ENCODE results near the gene ITGA11. TPM values are rescaled to one million over a fixed set of nuclear protein-coding genes. Genes with fewer than 3 reads are reported as not detected.

ITGA11 gene
- total and polyA plus RNA-seq, 2 of the 4 experiments (the other 2 are of a cell fraction), result 4.1 to 6.6 TPM

- Histone ChIP-seq H3K18ac (ENCODE audit: low read depth, low read length) (no peak overlapping the region), H2AK5ac (ENCODE audit: low read depth, low read length) (no peak overlapping the region), H3K9ac (ENCODE audit: low read depth, low read length) (no peak overlapping the region), H2BK120ac (ENCODE audit: low read depth, low read length) (no peak overlapping the region), H2AFZ (replicated peaks; ENCODE audit: low read length, poor library complexity) (no peak overlapping the region), H4K20me1 (ENCODE audit: insufficient read depth, low read length) (no peaks in the 10 kb centered on the region), H3K4me3 (ENCODE audit: insufficient read depth, low read depth, low read length) (no peak overlapping the region), H3K23ac (ENCODE audit: low read depth, low read length) (no peak overlapping the region), H2BK20ac (ENCODE audit: low read depth, low read length) (no peak overlapping the region), H3K4me1 (ENCODE audit: control insufficient read depth, insufficient read depth, low read length) (no peaks in the 10 kb centered on the region; the same call in 1 of the 2 replicates), H3K79me1 (ENCODE audit: low read depth in 1 of 2, low read length in 2 of 2) (no peaks in the 10 kb centered on the region), H3K27ac (ENCODE audit: insufficient read depth, low read length) (no peak overlapping the region), H3K4me2 (ENCODE audit: low read depth, low read length) (no peak overlapping the region), H3K9me3 (ENCODE audit: control insufficient read depth, insufficient read depth, low read length) (0 out of 2 replicates have a peak, but pooled peaks cover 2% of the 10 kb centered on the region), H3K36me3 (ENCODE audit: control insufficient read depth, insufficient read depth, low read length) (no peaks in the 10 kb centered on the region), H4K91ac (ENCODE audit: insufficient read depth, low read depth, low read length) (no peak overlapping the region), H2BK15ac (ENCODE audit: low read depth, low read length) (no peak overlapping the region), H4K8ac (ENCODE audit: low read depth in 2 of 2, low read length in 2 of 2) (no peak overlapping the region), H3K9me1 (ENCODE audit: insufficient read depth, low read length) (no peaks in the 10 kb centered on the region), H4K5ac (ENCODE audit: low read depth, low read length) (no peak overlapping the region), H3K4ac (ENCODE audit: low read depth, low read length) (no peak overlapping the region), H3K14ac (replicated peaks; ENCODE audit: low read depth, low read length) (no peak overlapping the region), H2AK9ac (replicated peaks; ENCODE audit: low read depth, low read length, poor library complexity) (no peak overlapping the region), H2BK5ac (ENCODE audit: low read depth, low read length, poor library complexity, severe bottlenecking) (no peak overlapping the region), H3K56ac (ENCODE audit: extremely low read depth, insufficient read depth, low read length) (no peak overlapping the region), H3K27me3 (ENCODE audit: control insufficient read depth, insufficient read depth, low read length) (peaks cover 25% of the 10 kb centered on the region)
- no TSS peak for BruUV-seq (replicated peaks)
- ATAC-seq (ENCODE audit: low read depth) (no peak), DNase-seq (peak; percentile 12)
- ChIA-PET POLR2A (ENCODE audit: unreplicated experiment) (no interaction called here), CTCF (no interaction called here)
- WGBS, 2 experiments (ENCODE audit: extremely low coverage in 2 of 2, insufficient read length in 1 of 2), result no CpG with 5 or more reads among the region's 5 CpGs
- TF ChIP-seq CEBPB (IDR thresholded peaks at IDR 0.05; ENCODE audit: low read depth, low read length) (no peak), RAD21 (IDR thresholded peaks at IDR 0.05; ENCODE audit: low read length) (no peak), FOS (IDR thresholded peaks at IDR 0.05; ENCODE audit: low read depth, low read length) (no peak), MAZ (IDR thresholded peaks at IDR 0.05; ENCODE audit: borderline replicate concordance, low read depth, low read length) (no peak), SMC3 (IDR thresholded peaks at IDR 0.05; ENCODE audit: low read depth, low read length) (no peak), NFE2L2 (IDR thresholded peaks at IDR 0.05; ENCODE audit: low read depth, low read length) (no peak), MXI1 (IDR thresholded peaks at IDR 0.05; ENCODE audit: borderline replicate concordance, low read depth, low read length) (no peak), BHLHE40 (IDR thresholded peaks at IDR 0.05; ENCODE audit: low read depth, low read length) (no peak), CHD1 (IDR thresholded peaks at IDR 0.05; ENCODE audit: low read depth, low read length) (no peak), POLR2A (IDR thresholded peaks at IDR 0.05; ENCODE audit: low read depth, low read length) (no peak), MAFK (IDR thresholded peaks at IDR 0.05; ENCODE audit: low read depth, low read length) (no peak), RFX5 (IDR thresholded peaks at IDR 0.05; ENCODE audit: low read depth, low read length) (no peak), RCOR1 (IDR thresholded peaks at IDR 0.05; ENCODE audit: insufficient replicate concordance, low read length) (no peak)
- TF ChIP-seq, protein P1, sequence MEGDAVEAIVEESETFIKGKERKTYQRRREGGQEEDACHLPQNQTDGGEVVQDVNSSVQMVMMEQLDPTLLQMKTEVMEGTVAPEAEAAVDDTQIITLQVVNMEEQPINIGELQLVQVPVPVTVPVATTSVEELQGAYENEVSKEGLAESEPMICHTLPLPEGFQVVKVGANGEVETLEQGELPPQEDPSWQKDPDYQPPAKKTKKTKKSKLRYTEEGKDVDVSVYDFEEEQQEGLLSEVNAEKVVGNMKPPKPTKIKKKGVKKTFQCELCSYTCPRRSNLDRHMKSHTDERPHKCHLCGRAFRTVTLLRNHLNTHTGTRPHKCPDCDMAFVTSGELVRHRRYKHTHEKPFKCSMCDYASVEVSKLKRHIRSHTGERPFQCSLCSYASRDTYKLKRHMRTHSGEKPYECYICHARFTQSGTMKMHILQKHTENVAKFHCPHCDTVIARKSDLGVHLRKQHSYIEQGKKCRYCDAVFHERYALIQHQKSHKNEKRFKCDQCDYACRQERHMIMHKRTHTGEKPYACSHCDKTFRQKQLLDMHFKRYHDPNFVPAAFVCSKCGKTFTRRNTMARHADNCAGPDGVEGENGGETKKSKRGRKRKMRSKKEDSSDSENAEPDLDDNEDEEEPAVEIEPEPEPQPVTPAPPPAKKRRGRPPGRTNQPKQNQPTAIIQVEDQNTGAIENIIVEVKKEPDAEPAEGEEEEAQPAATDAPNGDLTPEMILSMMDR (conservative IDR thresholded peaks at IDR 0.05; ENCODE audit: low read depth, low read length), result no peak
- TF ChIP-seq, protein P2, sequence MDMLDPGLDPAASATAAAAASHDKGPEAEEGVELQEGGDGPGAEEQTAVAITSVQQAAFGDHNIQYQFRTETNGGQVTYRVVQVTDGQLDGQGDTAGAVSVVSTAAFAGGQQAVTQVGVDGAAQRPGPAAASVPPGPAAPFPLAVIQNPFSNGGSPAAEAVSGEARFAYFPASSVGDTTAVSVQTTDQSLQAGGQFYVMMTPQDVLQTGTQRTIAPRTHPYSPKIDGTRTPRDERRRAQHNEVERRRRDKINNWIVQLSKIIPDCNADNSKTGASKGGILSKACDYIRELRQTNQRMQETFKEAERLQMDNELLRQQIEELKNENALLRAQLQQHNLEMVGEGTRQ (IDR thresholded peaks at IDR 0.05; ENCODE audit: low read depth, low read length), result no peak
- TF ChIP-seq, protein P3, sequence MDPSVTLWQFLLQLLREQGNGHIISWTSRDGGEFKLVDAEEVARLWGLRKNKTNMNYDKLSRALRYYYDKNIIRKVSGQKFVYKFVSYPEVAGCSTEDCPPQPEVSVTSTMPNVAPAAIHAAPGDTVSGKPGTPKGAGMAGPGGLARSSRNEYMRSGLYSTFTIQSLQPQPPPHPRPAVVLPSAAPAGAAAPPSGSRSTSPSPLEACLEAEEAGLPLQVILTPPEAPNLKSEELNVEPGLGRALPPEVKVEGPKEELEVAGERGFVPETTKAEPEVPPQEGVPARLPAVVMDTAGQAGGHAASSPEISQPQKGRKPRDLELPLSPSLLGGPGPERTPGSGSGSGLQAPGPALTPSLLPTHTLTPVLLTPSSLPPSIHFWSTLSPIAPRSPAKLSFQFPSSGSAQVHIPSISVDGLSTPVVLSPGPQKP (IDR thresholded peaks at IDR 0.05; ENCODE audit: borderline replicate concordance, low read depth, low read length), result no peak
- in situ Hi-C loops (cut with MboI; ENCODE audit: low sequenced_read_pairs), result no loop called here
- intact Hi-C loops (cut with micrococcal nuclease), result no loop called here
- dilution Hi-C loops (cut with HindIII; ENCODE audit: low sequenced_read_pairs, unreplicated experiment), result no loop called here
Measured at GRCh38 chr15:68471541-68471940, 39.6 kb upstream of the ITGA11 start.

Measured in IMR-90 (cell line).